ENCODE measurements around the gene CLUH. TPM values are rescaled to one million over a fixed set of nuclear protein-coding genes. Genes with fewer than 3 reads are reported as not detected.

Gene CLUH
- total RNA-seq, 4 donors from 2014 or later: 45.4 to 118 (median 56.1) TPM

- no peak for TF ChIP-seq EP300 (IDR thresholded peaks at IDR 0.05)
- TF ChIP-seq, protein P1, sequence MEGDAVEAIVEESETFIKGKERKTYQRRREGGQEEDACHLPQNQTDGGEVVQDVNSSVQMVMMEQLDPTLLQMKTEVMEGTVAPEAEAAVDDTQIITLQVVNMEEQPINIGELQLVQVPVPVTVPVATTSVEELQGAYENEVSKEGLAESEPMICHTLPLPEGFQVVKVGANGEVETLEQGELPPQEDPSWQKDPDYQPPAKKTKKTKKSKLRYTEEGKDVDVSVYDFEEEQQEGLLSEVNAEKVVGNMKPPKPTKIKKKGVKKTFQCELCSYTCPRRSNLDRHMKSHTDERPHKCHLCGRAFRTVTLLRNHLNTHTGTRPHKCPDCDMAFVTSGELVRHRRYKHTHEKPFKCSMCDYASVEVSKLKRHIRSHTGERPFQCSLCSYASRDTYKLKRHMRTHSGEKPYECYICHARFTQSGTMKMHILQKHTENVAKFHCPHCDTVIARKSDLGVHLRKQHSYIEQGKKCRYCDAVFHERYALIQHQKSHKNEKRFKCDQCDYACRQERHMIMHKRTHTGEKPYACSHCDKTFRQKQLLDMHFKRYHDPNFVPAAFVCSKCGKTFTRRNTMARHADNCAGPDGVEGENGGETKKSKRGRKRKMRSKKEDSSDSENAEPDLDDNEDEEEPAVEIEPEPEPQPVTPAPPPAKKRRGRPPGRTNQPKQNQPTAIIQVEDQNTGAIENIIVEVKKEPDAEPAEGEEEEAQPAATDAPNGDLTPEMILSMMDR (IDR thresholded peaks at IDR 0.05): no peak
- no peak for TF ChIP-seq POLR2A (IDR thresholded peaks at IDR 0.05)
- WGBS, 2 donors: 49 to 73% methylated on average over 2 to 4 of the region's 4 CpGs
- Histone ChIP-seq H3K27me3 (peaks cover 0 to 27% of the 10 kb centered on the region in 2 donors), H3K4me1 (peaks cover 0 to 11% (median 4%) of the 10 kb centered on the region in 4 donors), H3K4me3 (no peak overlapping the region), H3K36me3 (no peaks in the 10 kb centered on the region), H3K9me3 (no peaks in the 10 kb centered on the region), H3K27ac (no peak overlapping the region)
- no peak for DNase-seq (ENCODE audit: low spot score in 2 of 2)
Observed at GRCh38 chr17:2719861-2720260, 8.3 kb upstream of the CLUH start.

GRCh38 chr17:2718150-2718938, 6.8 kb upstream of the CLUH start:
- TF ChIP-seq EP300 (IDR thresholded peaks at IDR 0.05) (no peak), POLR2A (IDR thresholded peaks at IDR 0.05) (no peak)
- TF ChIP-seq, protein P1 (IDR thresholded peaks at IDR 0.05): no peak
- Histone ChIP-seq H3K9me3 (no peaks in the 10 kb centered on the region), H3K36me3 (no peaks in the 10 kb centered on the region), H3K4me1 (no peaks in the 10 kb centered on the region), H3K27ac (no peak overlapping the region), H3K27me3 (peaks cover 0 to 17% of the 10 kb centered on the region in 2 donors), H3K4me3 (no peak overlapping the region)
- DNase-seq (ENCODE audit: low spot score in 2 of 2): no peak
- 69 to 75% methylated on average over 13 of the region's 13 CpGs for WGBS, 2 donors

DNA sequence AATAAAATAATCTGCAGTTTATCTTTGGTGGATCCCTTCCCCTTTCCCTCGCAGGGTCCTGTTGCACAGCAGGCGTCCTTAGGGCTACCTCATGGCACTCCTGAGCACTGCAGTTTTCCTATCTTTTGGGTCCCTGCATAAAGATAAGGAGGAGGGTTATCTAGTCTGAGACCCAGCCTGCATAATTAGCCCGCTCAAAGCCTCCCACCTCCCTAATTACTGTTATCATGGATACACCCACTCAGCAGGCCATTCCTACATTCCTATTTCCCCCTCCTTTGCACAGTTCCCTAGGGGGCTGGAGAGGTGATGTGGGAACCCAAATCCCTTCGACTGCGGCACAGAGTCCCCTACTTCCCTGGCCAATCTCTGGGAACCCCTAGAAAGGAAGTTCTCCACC, 5.1 kb upstream of the CLUH start:
- Histone ChIP-seq H3K27ac (no peak overlapping the region), H3K27me3 (peaks cover 0 to under 1% of the 10 kb centered on the region in 2 donors), H3K9me3 (no peaks in the 10 kb centered on the region), H3K36me3 (no peaks in the 10 kb centered on the region), H3K4me3 (no peak overlapping the region), H3K4me1 (peaks cover 0 to 9% (median 8%) of the 10 kb centered on the region in 4 donors)
- no peak for DNase-seq (ENCODE audit: low spot score in 2 of 2)
- TF ChIP-seq POLR2A (IDR thresholded peaks at IDR 0.05) (no peak), EP300 (IDR thresholded peaks at IDR 0.05) (no peak)
- TF ChIP-seq, protein P1 (IDR thresholded peaks at IDR 0.05): no peak
- WGBS, 2 donors: 64 to 67% methylated on average over 5 of the region's 5 CpGs

- no peak for TF ChIP-seq EP300 (IDR thresholded peaks at IDR 0.05)
- no peak for TF ChIP-seq POLR2A (IDR thresholded peaks at IDR 0.05)
- TF ChIP-seq, protein P1 (IDR thresholded peaks at IDR 0.05): no peak
- Histone ChIP-seq H3K4me3 (no peak overlapping the region), H3K4me1 (peaks cover 0 to 31% (median 28%) of the 10 kb centered on the region in 4 donors), H3K36me3 (no peaks in the 10 kb centered on the region), H3K9me3 (no peaks in the 10 kb centered on the region), H3K27me3 (no peaks in the 10 kb centered on the region), H3K27ac (no peak overlapping the region)
- WGBS, 2 donors: 80 to 88% methylated on average over 9 of the region's 9 CpGs
- no peak for DNase-seq (ENCODE audit: low spot score in 2 of 2)
Observed at GRCh38 chr17:2713881-2714280, 2.3 kb upstream of the CLUH start.

DNA sequence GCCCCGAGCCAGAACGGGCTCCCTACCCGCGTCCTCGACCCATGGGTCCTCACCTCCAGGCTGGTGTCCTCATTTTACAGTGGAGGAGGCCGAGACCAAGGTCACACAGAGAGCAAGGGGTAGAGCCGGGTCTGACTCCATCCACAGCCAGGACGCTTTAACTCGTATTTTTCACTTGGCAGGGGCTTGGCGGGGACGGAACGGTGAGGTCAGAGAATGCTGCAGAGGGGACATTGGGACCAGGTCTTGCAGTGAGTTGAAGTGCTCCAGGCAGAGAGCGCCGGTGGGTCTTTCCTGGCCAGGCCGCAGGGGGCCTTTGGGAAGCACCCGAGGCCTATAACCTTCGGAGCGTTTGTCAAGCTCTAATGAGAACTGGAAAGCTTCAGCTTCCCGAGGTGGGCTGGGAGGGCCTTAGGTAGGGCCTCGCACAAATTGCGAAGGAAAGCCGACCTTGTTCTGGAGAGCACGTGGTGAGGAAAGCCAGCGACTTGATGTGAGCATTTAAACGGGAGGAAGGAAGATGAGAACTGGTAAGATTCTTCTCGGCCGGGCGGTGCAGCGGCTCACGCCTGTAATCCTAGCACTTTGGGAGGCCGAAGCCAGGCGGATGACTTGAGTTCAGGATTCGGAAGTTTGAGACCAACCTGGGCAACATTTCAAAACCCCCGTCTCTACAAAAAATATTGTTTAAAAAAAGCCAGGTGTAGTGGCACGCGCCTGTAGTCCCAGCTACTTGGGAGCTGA, 908 bp upstream of the CLUH start:
- TF ChIP-seq, protein P1 (IDR thresholded peaks at IDR 0.05): no peak
- no peak for TF ChIP-seq EP300 (IDR thresholded peaks at IDR 0.05)
- no peak for TF ChIP-seq POLR2A (IDR thresholded peaks at IDR 0.05)
- Histone ChIP-seq H3K36me3 (no peaks in the 10 kb centered on the region), H3K27ac (peak overlapping the region; percentile 44 to 85 (median 82)), H3K9me3 (no peaks in the 10 kb centered on the region), H3K4me1 (peaks cover 0 to 45% (median 42%) of the 10 kb centered on the region in 4 donors), H3K4me3 (peak overlapping the region; percentile 65 to 83 (median 74)), H3K27me3 (no peaks in the 10 kb centered on the region)
- 56 to 65% methylated on average over 30 of the region's 36 CpGs for WGBS, 2 donors
- no peak for DNase-seq (ENCODE audit: low spot score in 2 of 2)
